Measurements from ENCODE around the gene DYNLRB2. TPM values are rescaled to one million over a fixed set of nuclear protein-coding genes. Genes with fewer than 3 reads are reported as not detected.

Gene DYNLRB2
- total RNA-seq, 2 donors from 2014 or later, result not detected

DNA sequence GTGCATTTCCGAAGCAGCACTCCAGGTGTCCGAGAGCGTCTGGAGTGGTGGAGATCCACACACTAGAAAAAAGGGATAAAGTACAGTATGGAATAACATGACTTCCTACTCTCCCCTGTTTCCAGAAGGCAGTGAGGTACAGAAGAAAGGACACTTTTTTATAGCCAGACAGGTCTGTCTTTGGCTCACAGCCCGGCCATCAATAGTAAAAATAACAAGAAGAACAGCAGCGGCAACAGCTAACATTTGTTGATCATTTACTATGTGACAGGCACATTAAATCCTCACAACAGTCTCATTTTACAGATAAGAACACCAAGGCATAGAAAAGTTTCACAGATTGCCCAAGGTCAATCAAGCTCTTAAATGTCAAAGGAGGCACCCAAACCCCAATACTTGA, 16.2 kb downstream of the DYNLRB2 start:
- peak; percentile 39 for DNase-seq
- Histone ChIP-seq H3K27ac (no peak overlapping the region), H3K4me1 (no peaks in the 10 kb centered on the region), H3K36me3 (no peaks in the 10 kb centered on the region), H3K27me3 (no peaks in the 10 kb centered on the region), H3K9ac (ENCODE audit: low read depth in 2 of 2, low read length in 2 of 2) (no peak overlapping the region), H3K4me3 (no peak overlapping the region), H3K9me3 (no peaks in the 10 kb centered on the region)
- intact Hi-C loops (cut with DNase I), result no loop called here
- TF ChIP-seq, protein P1, sequence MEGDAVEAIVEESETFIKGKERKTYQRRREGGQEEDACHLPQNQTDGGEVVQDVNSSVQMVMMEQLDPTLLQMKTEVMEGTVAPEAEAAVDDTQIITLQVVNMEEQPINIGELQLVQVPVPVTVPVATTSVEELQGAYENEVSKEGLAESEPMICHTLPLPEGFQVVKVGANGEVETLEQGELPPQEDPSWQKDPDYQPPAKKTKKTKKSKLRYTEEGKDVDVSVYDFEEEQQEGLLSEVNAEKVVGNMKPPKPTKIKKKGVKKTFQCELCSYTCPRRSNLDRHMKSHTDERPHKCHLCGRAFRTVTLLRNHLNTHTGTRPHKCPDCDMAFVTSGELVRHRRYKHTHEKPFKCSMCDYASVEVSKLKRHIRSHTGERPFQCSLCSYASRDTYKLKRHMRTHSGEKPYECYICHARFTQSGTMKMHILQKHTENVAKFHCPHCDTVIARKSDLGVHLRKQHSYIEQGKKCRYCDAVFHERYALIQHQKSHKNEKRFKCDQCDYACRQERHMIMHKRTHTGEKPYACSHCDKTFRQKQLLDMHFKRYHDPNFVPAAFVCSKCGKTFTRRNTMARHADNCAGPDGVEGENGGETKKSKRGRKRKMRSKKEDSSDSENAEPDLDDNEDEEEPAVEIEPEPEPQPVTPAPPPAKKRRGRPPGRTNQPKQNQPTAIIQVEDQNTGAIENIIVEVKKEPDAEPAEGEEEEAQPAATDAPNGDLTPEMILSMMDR (IDR thresholded peaks at IDR 0.05), result no peak

DNA sequence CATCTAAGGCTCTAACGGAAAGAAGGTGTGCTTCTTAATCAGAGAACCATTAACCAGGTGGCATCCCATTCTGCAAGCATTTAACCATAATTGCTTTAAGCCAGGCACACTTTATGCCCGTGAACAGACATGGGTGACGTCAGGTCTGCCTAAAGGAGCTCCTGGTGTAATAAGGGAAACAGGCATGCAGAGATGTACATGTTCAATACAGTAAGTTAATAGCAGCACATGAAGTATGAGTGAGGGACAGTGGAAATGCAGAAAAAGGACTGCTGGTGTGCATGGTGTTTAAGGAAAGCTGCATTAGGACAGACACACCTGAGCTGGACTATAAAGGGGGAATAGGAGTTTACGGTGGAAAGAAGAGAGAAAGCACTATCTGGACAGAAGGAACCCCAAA, 18.6 kb downstream of the DYNLRB2 start:
- no peak overlapping the region for H3K27ac ChIP-seq
- intact Hi-C loops (cut with DNase I), result no loop called here
- no peaks in the 10 kb centered on the region for H3K27me3 ChIP-seq
- no peak overlapping the region for H3K4me3 ChIP-seq
- H3K9me3 ChIP-seq, result no peaks in the 10 kb centered on the region
- H3K36me3 ChIP-seq, result no peaks in the 10 kb centered on the region
- H3K9ac ChIP-seq (ENCODE audit: low read depth in 2 of 2, low read length in 2 of 2), result no peak overlapping the region
- DNase-seq, result no peak
- TF ChIP-seq, protein P1 (IDR thresholded peaks at IDR 0.05), result no peak
- H3K4me1 ChIP-seq, result no peaks in the 10 kb centered on the region

DNA sequence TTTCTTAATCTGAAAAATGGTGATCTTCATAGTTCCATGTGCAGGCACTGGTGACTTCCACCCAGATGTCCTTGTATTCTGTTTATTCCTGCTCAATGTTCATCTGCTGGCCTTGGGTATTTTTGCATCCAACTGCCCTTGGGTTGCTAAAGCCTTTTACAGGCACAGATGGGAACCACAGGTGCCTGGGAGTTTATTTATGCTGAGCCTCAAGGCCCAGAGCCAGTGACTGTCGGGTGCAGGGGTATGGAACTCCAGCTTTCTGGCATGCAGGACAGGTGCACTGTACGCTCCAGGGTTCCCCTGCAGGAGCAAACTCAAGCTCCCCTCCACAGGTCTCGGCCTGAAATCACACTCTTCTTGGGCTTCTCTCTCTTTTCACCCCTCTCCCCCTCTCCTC, 22.3 kb downstream of the DYNLRB2 start:
- H3K36me3 ChIP-seq, result no peaks in the 10 kb centered on the region
- H3K4me3 ChIP-seq, result no peak overlapping the region
- no peaks in the 10 kb centered on the region for H3K9me3 ChIP-seq
- DNase-seq, result no peak
- no peak overlapping the region for H3K9ac ChIP-seq (ENCODE audit: low read depth in 2 of 2, low read length in 2 of 2)
- TF ChIP-seq, protein P1 (IDR thresholded peaks at IDR 0.05), result no peak
- intact Hi-C loops (cut with DNase I), result no loop called here
- no peaks in the 10 kb centered on the region for H3K4me1 ChIP-seq
- H3K27me3 ChIP-seq, result no peaks in the 10 kb centered on the region
- H3K27ac ChIP-seq, result no peak overlapping the region

DNA sequence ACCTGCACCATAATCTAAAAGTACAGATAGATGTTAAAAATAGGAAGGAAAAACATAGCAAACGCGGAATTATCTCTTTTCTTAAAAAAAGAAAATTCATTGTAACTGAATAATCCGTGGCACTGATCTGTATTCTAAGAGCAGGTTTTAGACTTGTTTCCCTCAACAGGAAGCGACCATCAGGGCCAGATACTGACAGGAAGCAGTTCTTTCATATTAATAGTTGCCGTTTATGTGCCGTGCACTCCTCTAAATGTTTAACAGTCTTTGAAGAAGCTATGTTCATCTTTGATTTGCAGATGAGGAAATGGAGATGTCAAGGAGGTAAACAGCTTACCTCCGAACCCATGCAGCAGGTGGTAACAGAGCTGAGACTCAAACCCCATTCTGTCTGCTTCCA, 23.6 kb downstream of the DYNLRB2 start:
- H3K9ac ChIP-seq (ENCODE audit: low read depth in 2 of 2, low read length in 2 of 2), result no peak overlapping the region
- no peaks in the 10 kb centered on the region for H3K4me1 ChIP-seq
- no peaks in the 10 kb centered on the region for H3K36me3 ChIP-seq
- H3K27me3 ChIP-seq, result no peaks in the 10 kb centered on the region
- H3K4me3 ChIP-seq, result no peak overlapping the region
- intact Hi-C loops (cut with DNase I), result no loop called here
- TF ChIP-seq, protein P1 (IDR thresholded peaks at IDR 0.05), result no peak
- DNase-seq, result no peak
- H3K9me3 ChIP-seq, result no peaks in the 10 kb centered on the region
- no peak overlapping the region for H3K27ac ChIP-seq

DNA sequence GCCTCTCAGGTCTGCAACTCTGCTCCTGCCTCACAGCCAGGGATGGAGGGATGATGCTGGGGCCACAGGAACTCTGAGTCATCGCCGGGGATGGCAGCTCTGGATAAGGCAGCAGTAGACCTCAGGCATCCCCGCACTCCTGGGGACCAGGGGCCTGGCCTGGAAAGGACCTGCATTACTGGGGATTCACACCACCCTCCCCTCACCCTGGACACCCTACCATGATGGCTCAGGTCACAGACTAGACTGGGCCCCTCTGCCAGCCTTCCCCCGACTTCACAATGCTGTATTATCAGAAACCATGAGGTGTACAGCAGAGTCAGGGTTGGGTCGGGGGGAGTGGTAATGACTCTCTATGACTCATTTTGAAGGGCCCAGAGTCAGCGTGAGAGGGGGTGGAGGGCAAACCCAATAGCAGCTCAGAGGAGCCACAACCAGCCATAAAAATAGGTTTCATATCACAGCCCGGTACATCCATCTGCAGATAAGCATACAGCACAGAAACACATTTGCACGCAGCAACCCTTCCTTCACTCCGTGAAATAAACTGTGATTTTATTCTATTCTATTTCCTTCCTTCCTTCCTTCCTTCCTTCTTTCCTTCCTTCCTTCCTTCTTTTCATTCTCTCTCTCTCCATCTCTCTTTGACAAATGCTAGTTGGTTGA, 28.8 kb downstream of the DYNLRB2 start:
- Histone ChIP-seq H3K36me3 (no peaks in the 10 kb centered on the region), H3K9ac (ENCODE audit: low read depth in 2 of 2, low read length in 2 of 2) (no peak overlapping the region), H3K4me1 (no peaks in the 10 kb centered on the region), H3K27ac (no peak overlapping the region), H3K9me3 (no peaks in the 10 kb centered on the region), H3K4me3 (no peak overlapping the region), H3K27me3 (no peaks in the 10 kb centered on the region)
- TF ChIP-seq, protein P1 (IDR thresholded peaks at IDR 0.05), result no peak
- intact Hi-C loops (cut with DNase I), result no loop called here
- no peak for DNase-seq
